Measurements from ENCODE around the gene NAV2.

DNA sequence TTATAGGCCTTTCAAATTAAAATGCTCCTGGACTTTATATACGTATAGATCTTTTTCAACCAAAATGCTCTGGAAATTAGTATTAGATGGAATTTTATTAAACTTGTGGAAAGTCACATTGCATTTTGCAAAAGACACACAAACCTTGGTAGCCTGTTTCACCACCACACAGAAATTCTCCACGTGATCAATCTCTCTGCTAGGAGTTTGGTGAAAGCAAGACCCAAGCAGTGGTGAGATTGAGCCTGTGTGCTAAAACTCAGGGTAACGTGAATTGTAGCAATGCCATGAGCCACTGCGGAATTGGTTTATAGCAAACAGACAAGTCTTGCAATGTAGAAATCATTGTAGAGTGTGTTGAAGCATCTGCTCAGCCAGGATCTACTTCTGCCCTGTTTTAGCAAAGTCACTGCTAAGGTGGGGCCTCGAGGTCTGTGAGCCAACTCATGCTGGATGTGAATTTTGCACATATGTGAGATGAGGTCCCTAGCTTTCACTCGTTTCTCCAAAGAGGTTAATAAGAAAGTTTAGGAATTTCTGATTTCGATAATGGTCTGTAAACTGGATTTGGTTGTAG is 262.9 kb downstream of the NAV2 start:
- TF ChIP-seq CTCF (IDR thresholded peaks at IDR 0.05) (no peak), POLR2AphosphoS5 (IDR thresholded peaks at IDR 0.05) (no peak), POLR2A (IDR thresholded peaks at IDR 0.05) (no peak), EP300 (IDR thresholded peaks at IDR 0.05; ENCODE audit: low read depth) (no peak)

All from transverse colon (tissue), 4 donors.